ENCODE measurements around the gene DISC1. TPM values are rescaled to one million over a fixed set of nuclear protein-coding genes. Genes with fewer than 3 reads are reported as not detected.

DISC1 gene
- total and polyA plus RNA-seq, 2 of the 13 experiments (the other 11 are each of a cell fraction or from before 2014, with no cell fraction given), result 4.2 to 4.6 TPM

DNA sequence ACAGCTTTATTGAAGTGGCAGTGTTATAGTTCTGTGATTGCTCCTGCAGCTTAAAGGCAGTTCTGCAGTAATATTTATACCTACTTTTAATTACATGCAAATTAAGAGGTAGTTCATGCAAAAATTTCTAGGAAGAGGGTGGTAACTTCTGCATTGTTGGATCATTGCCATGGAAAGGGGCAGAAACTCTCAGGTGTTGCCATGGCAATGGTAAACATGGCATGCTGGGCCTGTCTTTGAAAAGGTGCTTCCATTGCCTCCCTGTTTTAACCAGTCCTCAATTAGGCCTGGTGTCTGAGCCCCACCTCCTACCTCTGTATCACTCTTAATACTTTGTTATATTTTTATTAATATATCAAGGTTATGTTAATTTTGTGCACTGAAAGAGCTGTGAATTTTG is 104.7 kb downstream of the DISC1 start:
- POLR2A ChIA-PET, result no interaction called here
- in situ Hi-C loops (cut with HindIII; ENCODE audit: extremely low pct_ligation_motif_present, low pct_unique_long_range_greater_than_20kb) (no loop called here), intact Hi-C loops (cut with micrococcal nuclease; ENCODE audit: unreplicated experiment) (no loop called here)
- no TSS peak for BruUV-seq (replicated peaks)
- no peaks in the 10 kb centered on the region for H3K36me3 ChIP-seq (replicated peaks in 1 of 2; ENCODE audit: control insufficient read depth in 1 of 2, insufficient read depth in 2 of 2, low read length in 2 of 2)
- ATAC-seq, result no peak
- no peaks in the 10 kb centered on the region for H3K27me3 ChIP-seq (ENCODE audit: control insufficient read depth in 1 of 2, insufficient read depth in 2 of 2, low read length in 2 of 2)
- H4K20me1 ChIP-seq (ENCODE audit: insufficient read depth, low read length), result no peaks in the 10 kb centered on the region
- H3K4me2 ChIP-seq (ENCODE audit: low read depth, low read length), result no peak overlapping the region
- CTCF ChIA-PET (ENCODE audit: low intra/inter-chr PET ratio, low total read pairs), result no interaction called here
- H3K4me3 ChIP-seq (replicated peaks in 1 of 3; ENCODE audit: insufficient read depth in 1 of 3, low read depth in 2 of 3, low read length in 3 of 3), result no peak overlapping the region
- no peaks in the 10 kb centered on the region for H3K79me2 ChIP-seq (ENCODE audit: insufficient read depth, low read length)
- no peak overlapping the region for H3K27ac ChIP-seq (ENCODE audit: extremely low read length, insufficient read depth, low read length)
- no peak for DNase-seq (ENCODE audit: low spot score)
- H2AFZ ChIP-seq (ENCODE audit: low read length), result no peak overlapping the region
- no peak overlapping the region for H3K9ac ChIP-seq (ENCODE audit: insufficient read depth, low read depth, low read length)
- H3K4me1 ChIP-seq (ENCODE audit: insufficient read depth, low read length), result no peaks in the 10 kb centered on the region
- TF ChIP-seq ZNF350 (CRISPR knock-in tag; IDR thresholded peaks at IDR 0.05; ENCODE audit: borderline replicate concordance, low read depth) (no peak), NCOA1 (CRISPR knock-in tag; IDR thresholded peaks at IDR 0.05) (no peak), ZNF616 (CRISPR knock-in tag; IDR thresholded peaks at IDR 0.05; ENCODE audit: low read depth) (no peak), YEATS2 (CRISPR knock-in tag; IDR thresholded peaks at IDR 0.05; ENCODE audit: borderline replicate concordance) (no peak), RFX1 (IDR thresholded peaks at IDR 0.05) (no peak), RFX3 (CRISPR knock-in tag; IDR thresholded peaks at IDR 0.05) (peak; percentile 55)
- TF ChIP-seq, protein P1, sequence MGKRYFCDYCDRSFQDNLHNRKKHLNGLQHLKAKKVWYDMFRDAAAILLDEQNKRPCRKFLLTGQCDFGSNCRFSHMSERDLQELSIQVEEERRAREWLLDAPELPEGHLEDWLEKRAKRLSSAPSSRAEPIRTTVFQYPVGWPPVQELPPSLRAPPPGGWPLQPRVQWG (CRISPR knock-in tag; IDR thresholded peaks at IDR 0.05; ENCODE audit: borderline replicate concordance, low read depth), result no peak
- no peaks in the 10 kb centered on the region for H3K9me3 ChIP-seq (ENCODE audit: low read length)
- no peak for FAIRE-seq

DNA sequence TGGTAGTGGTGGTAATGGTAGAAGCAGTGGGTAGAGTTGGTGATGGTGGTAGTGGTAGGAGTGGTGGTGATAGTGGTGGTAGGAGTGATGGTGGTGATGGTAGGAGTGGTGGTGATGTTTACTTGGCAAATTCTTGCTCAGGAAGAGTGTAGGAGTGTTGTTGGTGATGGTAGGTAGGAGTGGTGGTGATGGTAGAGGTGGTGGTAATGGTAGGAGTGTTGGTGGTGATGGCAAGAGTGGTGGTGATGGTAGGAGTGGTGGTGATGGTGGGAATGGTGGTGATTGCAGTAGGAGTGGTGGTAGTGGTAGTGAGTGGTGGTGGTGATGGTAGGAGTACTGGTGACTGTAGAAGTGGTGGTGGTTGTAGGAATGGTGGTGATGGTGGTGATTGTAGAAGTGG is 106.5 kb downstream of the DISC1 start:
- no peak overlapping the region for H3K27ac ChIP-seq (ENCODE audit: extremely low read length, insufficient read depth, low read length)
- ATAC-seq, result no peak
- intact Hi-C loops (cut with micrococcal nuclease; ENCODE audit: unreplicated experiment) (no loop called here), in situ Hi-C loops (cut with HindIII; ENCODE audit: extremely low pct_ligation_motif_present, low pct_unique_long_range_greater_than_20kb) (no loop called here)
- no peak overlapping the region for H3K4me3 ChIP-seq (replicated peaks in 1 of 3; ENCODE audit: insufficient read depth in 1 of 3, low read depth in 2 of 3, low read length in 3 of 3)
- CTCF ChIA-PET (ENCODE audit: low intra/inter-chr PET ratio, low total read pairs), result no interaction called here
- H3K27me3 ChIP-seq (ENCODE audit: control insufficient read depth in 1 of 2, insufficient read depth in 2 of 2, low read length in 2 of 2), result no peaks in the 10 kb centered on the region
- FAIRE-seq, result no peak
- H4K20me1 ChIP-seq (ENCODE audit: insufficient read depth, low read length), result no peaks in the 10 kb centered on the region
- no peak overlapping the region for H3K4me2 ChIP-seq (ENCODE audit: low read depth, low read length)
- no peaks in the 10 kb centered on the region for H3K4me1 ChIP-seq (ENCODE audit: insufficient read depth, low read length)
- H3K9me3 ChIP-seq (ENCODE audit: low read length), result no peaks in the 10 kb centered on the region
- no peak overlapping the region for H3K9ac ChIP-seq (ENCODE audit: insufficient read depth, low read depth, low read length)
- no peak for DNase-seq (ENCODE audit: low spot score)
- no peak overlapping the region for H2AFZ ChIP-seq (ENCODE audit: low read length)
- no TSS peak for BruUV-seq (replicated peaks)
- H3K79me2 ChIP-seq (ENCODE audit: insufficient read depth, low read length), result no peaks in the 10 kb centered on the region
- POLR2A ChIA-PET, result no interaction called here
- no peaks in the 10 kb centered on the region for H3K36me3 ChIP-seq (replicated peaks in 1 of 2; ENCODE audit: control insufficient read depth in 1 of 2, insufficient read depth in 2 of 2, low read length in 2 of 2)
- TF ChIP-seq FOXM1 (CRISPR knock-in tag; IDR thresholded peaks at IDR 0.05) (no peak), ZSCAN21 (CRISPR knock-in tag; IDR thresholded peaks at IDR 0.05; ENCODE audit: borderline replicate concordance) (no peak), XRCC5 (optimal IDR thresholded peaks at IDR 0.05; ENCODE audit: low read length) (no peak), SP2 (CRISPR knock-in tag; IDR thresholded peaks at IDR 0.05) (no peak), ZNF121 (CRISPR knock-in tag; IDR thresholded peaks at IDR 0.05) (no peak), TBP (CRISPR knock-in tag; IDR thresholded peaks at IDR 0.05) (no peak), ZKSCAN1 (IDR thresholded peaks at IDR 0.05; ENCODE audit: low read length) (no peak), ELF3 (CRISPR knock-in tag; IDR thresholded peaks at IDR 0.05) (no peak), IRF2 (CRISPR knock-in tag; IDR thresholded peaks at IDR 0.05) (no peak), ZNF678 (CRISPR knock-in tag; IDR thresholded peaks at IDR 0.05) (no peak)
- TF ChIP-seq, protein P2, sequence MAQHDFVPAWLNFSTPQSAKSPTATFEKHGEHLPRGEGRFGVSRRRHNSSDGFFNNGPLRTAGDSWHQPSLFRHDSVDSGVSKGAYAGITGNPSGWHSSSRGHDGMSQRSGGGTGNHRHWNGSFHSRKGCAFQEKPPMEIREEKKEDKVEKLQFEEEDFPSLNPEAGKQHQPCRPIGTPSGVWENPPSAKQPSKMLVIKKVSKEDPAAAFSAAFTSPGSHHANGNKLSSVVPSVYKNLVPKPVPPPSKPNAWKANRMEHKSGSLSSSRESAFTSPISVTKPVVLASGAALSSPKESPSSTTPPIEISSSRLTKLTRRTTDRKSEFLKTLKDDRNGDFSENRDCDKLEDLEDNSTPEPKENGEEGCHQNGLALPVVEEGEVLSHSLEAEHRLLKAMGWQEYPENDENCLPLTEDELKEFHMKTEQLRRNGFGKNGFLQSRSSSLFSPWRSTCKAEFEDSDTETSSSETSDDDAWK (CRISPR knock-in tag; IDR thresholded peaks at IDR 0.05), result no peak
- TF ChIP-seq, protein P3, sequence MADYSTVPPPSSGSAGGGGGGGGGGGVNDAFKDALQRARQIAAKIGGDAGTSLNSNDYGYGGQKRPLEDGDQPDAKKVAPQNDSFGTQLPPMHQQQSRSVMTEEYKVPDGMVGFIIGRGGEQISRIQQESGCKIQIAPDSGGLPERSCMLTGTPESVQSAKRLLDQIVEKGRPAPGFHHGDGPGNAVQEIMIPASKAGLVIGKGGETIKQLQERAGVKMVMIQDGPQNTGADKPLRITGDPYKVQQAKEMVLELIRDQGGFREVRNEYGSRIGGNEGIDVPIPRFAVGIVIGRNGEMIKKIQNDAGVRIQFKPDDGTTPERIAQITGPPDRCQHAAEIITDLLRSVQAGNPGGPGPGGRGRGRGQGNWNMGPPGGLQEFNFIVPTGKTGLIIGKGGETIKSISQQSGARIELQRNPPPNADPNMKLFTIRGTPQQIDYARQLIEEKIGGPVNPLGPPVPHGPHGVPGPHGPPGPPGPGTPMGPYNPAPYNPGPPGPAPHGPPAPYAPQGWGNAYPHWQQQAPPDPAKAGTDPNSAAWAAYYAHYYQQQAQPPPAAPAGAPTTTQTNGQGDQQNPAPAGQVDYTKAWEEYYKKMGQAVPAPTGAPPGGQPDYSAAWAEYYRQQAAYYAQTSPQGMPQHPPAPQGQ (CRISPR knock-in tag; IDR thresholded peaks at IDR 0.05; ENCODE audit: borderline replicate concordance), result no peak
